ELF-1 (cell line): ENCODE data around the gene RAB9B.
A peak's percentile ranks its signal among the peaks of the same experiment; 100 is the strongest.

ENCODE experiments used
- DNase-seq: peaks from one replicate; pipeline ENCODE4 v3.0.0-alpha.2; 2016; ENCODE audit warnings: low read depth, low spot score

RAB9B gene

GRCh38 chrX:103811858-103812257 lies 20.2 kb downstream of the RAB9B start:
- DNase-seq, result no peak

GRCh38 chrX:103806862-103807474 lies 25.1 kb downstream of the RAB9B start:
- DNase-seq, result no peak

DNA sequence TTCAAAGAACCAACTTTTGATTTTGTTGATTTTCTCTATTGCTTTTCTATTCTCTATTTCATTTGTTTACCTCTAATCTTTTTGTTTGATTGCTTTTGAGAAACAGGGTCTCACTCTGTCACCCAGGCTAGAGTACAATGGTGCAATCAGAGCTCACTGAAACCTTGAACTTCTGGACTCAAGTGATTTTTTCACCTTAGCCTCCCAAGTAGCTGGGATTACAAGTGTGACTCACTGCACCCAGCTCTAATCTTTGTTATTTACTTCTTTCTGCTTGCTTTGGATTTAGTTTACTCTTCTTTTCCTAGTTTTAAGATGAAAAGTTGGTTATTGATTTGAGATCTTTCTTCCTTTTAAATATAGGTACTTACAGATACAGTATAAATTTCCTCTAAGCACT lies 26.2 kb downstream of the RAB9B start:
- no peak for DNase-seq

- DNase-seq, result no peak
These were observed 31.7 kb downstream of the RAB9B start for GRCh38 chrX:103800318-103800717.

GRCh38 chrX:103797691-103798090 lies 34.4 kb downstream of the RAB9B start:
- DNase-seq, result no peak

DNA sequence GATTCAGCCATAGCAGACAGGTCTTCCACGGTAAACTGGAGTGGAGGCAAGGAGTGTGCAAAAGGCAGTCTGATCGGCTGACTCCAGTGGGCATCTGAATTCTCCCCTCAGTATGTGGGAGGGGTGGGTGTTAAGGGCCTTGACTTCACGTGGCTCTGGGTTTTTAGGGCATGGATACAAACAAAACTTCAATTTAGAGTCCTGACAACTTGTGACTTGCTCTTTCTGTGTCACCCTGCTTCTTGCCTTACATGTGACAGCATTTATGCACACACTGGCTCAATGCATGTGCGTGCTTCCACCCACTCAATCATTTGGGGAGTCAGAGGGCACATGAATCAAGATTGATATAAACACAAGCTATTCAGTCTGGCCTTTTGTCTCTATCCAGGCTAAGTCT lies 37.9 kb downstream of the RAB9B start:
- no peak for DNase-seq

DNA sequence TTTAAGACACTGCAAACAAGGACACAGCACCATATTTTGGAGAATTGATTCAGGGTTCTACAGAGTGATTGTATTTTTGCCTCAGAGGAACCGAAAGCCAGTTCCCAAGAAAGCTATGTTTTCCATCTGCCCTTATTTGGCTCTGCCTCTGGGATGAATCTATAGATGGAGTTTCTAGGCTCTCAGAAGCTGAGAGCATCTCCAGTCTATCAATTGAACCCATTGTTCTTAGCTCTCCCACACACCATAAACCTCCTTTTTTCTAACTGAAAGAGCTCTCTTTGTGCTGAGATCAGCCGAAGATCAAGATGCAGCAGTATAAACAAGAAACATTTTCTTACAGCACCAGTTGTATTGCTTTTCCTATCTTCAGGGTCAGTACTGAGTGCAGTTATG lies 38.5 kb downstream of the RAB9B start:
- DNase-seq, result no peak

GRCh38 chrX:103792916-103793544 lies 39.0 kb downstream of the RAB9B start:
- no peak for DNase-seq

DNA sequence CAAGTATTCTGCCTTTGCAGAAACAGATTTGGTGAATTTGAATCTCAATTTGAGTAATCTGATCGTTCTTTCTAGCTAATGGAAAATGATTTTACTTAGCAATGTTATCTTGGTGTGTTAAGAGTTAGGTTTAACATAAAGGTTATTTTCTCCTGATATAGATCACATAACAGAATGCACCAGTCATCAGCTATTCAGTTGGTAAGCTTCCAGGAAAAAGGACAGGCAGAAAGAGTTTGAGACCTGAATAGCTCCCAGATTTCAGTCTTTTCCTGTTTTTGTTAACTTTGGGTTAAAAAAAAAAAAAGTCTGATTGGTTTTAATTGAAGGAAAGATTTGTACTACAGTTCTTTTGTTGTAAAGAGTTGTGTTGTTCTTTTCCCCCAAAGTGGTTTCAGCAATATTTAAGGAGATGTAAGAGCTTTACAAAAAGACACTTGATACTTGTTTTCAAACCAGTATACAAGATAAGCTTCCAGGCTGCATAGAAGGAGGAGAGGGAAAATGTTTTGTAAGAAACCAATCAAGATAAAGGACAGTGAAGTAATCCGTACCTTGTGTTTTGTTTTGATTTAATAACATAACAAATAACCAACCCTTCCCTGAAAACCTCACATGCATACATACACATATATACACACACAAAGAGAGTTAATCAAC lies 40.1 kb downstream of the RAB9B start:
- no peak for DNase-seq

DNA sequence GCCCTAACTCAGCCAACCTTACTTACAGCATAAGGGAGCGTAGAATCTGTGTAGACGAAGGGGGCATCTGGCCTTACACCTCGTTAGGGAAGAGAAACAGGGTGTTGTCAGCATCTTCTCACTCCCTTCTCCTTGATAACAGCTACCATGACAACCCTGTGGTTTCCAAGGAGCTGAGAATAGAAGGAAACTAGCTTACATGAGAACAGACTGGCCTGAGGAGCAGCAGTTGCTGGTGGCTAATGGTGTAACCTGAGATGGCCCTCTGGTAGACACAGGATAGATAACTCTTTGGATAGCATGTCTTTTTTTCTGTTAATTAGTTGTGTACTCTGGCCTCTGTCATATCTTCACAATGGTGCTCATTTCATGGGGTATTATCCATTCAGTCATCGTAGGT lies 40.8 kb downstream of the RAB9B start:
- DNase-seq, result no peak

GRCh38 chrX:103789004-103789403 lies 43.1 kb downstream of the RAB9B start:
- no peak for DNase-seq

DNA sequence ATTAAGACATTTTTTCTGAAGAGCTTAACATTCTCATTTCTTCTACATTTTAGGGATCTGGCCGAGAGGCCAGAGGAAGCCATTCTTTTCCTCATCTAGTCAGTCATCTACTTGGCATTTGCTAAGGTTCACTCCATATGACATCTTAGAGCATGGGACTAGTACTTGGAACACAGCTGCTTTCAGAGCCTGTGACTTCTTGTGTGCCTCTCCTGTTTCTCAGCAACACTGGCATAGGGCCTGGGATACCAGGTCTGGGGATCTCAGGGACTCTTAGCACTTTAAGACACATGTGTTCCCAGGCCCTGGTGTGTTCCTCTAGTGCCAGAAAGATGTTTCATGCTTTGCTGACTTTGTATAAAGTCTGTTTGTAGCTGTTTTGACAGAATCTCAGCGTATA lies 48.1 kb downstream of the RAB9B start:
- DNase-seq, result no peak

- DNase-seq, result no peak
These were observed 48.9 kb downstream of the RAB9B start for GRCh38 chrX:103783196-103783595.

- no peak for DNase-seq
These were observed 49.4 kb downstream of the RAB9B start for GRCh38 chrX:103782640-103783039.

GRCh38 chrX:103781706-103782105 lies 50.4 kb downstream of the RAB9B start:
- DNase-seq, result no peak

- no peak for DNase-seq
These were observed 51.0 kb downstream of the RAB9B start for GRCh38 chrX:103781062-103781402.

DNA sequence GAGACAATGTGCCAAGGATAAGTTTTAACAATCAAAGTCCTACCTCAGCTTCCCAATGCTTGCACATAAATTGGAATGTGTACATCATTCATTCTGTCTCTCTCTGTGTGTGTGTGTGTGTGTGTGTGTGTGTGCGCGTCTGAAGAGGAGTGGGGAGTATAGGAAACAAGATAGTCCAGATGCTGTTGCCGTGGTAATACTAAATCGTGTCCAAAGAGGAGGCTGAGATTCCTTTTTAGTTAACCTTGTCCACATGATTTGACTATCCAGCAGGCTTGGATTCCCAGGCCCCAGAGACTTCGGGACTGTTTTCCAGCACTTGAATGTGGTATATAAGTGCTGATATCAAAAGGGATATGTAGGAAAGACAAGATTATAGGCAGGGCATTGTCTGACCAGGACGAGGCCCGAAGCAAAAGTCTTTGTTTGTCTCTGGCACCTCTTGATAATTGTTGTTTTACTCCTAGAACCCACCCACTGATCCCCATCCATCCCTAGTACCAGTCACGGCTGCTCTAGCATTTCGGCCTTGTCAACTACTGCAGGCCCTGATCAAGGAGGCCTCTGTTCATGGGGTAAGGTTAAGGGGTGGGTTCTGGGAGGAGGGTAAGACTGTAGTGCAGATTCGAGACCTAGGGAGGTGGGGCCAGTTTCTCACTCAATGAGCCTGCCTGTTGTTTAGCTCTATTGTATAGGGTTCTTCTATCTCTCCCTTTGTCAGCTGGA lies 51.6 kb downstream of the RAB9B start:
- no peak for DNase-seq

GRCh38 chrX:103779141-103779789 lies 52.8 kb downstream of the RAB9B start:
- DNase-seq, result no peak

GRCh38 chrX:103776546-103776945 lies 55.5 kb downstream of the RAB9B start, which contains the start of gene PLP1:
Gene PLP1, plus strand, starts transcription at chrX:103776840. Its CDS starts 156 bp downstream, at chrX:103776996.
- peak; percentile 63 for DNase-seq

GRCh38 chrX:103774070-103774642 lies 57.9 kb downstream of the RAB9B start:
- DNase-seq, result peak; percentile 46

- DNase-seq, result no peak
These were observed 58.6 kb downstream of the RAB9B start for GRCh38 chrX:103773445-103773844.
